CD14-positive monocyte (primary cell): Measurements from ENCODE around the gene TSPYL6. TPM values are rescaled to one million over a fixed set of nuclear protein-coding genes. Genes with fewer than 3 reads are reported as not detected.

Experiments used
- DNase-seq, 3 donors: peaks; one replicate each; pipeline ENCODE4 v3.0.0-alpha.2; 2011 to 2022
- H2AFZ ChIP-seq: 2 replicates; pipeline ENCODE4 v1.6.0; 2012; ENCODE audit warnings: mild to moderate bottlenecking, low read depth, low read length, inconsistent platforms; ENCODE audit not compliant: insufficient read depth, poor library complexity, severe bottlenecking
- H3K27ac ChIP-seq, 2 donors: 1 replicate in 1 of 2; 2 replicates in 1 of 2; pipeline ENCODE4 v1.5.1; 2012 to 2013; ENCODE audit warnings: low read length in 2 of 2, control low read depth in 1 of 2, inconsistent platforms in 1 of 2, low read depth in 1 of 2, mild to moderate bottlenecking in 1 of 2
- H3K27me3 ChIP-seq, 2 donors: one replicate each; pipeline versions ENCODE4 v1.6.0 to v1.6.1; 2011 to 2013; ENCODE audit warnings: low read length in 2 of 2; ENCODE audit not compliant: control insufficient read depth in 2 of 2, insufficient read depth in 2 of 2
- H3K36me3 ChIP-seq, 2 donors: replicated peaks in 1 of 2; 1 replicate in 1 of 2; 2 replicates in 1 of 2; pipeline versions ENCODE4 v1.5.1 to v1.6.1; 2012 to 2013; ENCODE audit warnings: low read length in 2 of 2, control low read depth in 1 of 2, inconsistent platforms in 1 of 2, mild to moderate bottlenecking in 1 of 2; ENCODE audit not compliant: insufficient read depth in 2 of 2, control insufficient read depth in 1 of 2
- H3K4me1 ChIP-seq, 2 donors: 1 replicate in 1 of 2; 2 replicates in 1 of 2; pipeline versions ENCODE4 v1.5.1 to v1.6.1; 2012 to 2013; ENCODE audit warnings: low read length in 2 of 2, control low read depth in 1 of 2, inconsistent platforms in 1 of 2, mild to moderate bottlenecking in 1 of 2, moderate library complexity in 1 of 2; ENCODE audit not compliant: insufficient read depth in 2 of 2, control insufficient read depth in 1 of 2
- H3K4me2 ChIP-seq: replicated peaks from 2 replicates; pipeline ENCODE3; 2012; ENCODE audit warnings: low read length, moderate library complexity, mild to moderate bottlenecking; ENCODE audit not compliant: poor library complexity, severe bottlenecking; ENCODE audit errors: extremely low read depth
- H3K4me3 ChIP-seq, 3 experiments: fragments of 200-600 bp in 1 of 3; sonication (generic) in 1 of 3; replicated peaks in 1 of 3; 1 replicate in 2 of 3; 2 replicates in 1 of 3; pipeline ENCODE4 v1.5.1; 2011 to 2013; ENCODE audit warnings: low read length in 3 of 3, mild to moderate bottlenecking in 3 of 3, control low read depth in 2 of 3, low read depth in 2 of 3, inconsistent platforms in 1 of 3, moderate library complexity in 1 of 3
- H3K79me2 ChIP-seq: 2 replicates; pipeline ENCODE4 v1.6.0; 2012; ENCODE audit warnings: mild to moderate bottlenecking, control low read depth, inconsistent platforms, low read length, moderate library complexity; ENCODE audit not compliant: insufficient read depth
- H3K9ac ChIP-seq: 2 replicates; pipeline ENCODE4 v1.6.0; 2017; ENCODE audit warnings: low read length, mild to moderate bottlenecking; ENCODE audit not compliant: insufficient read depth, poor library complexity, severe bottlenecking
- H3K9me3 ChIP-seq, 2 donors: replicated peaks in 1 of 2; 1 replicate in 1 of 2; 2 replicates in 1 of 2; pipeline versions ENCODE4 v1.5.1 to v1.6.1; 2012 to 2013; ENCODE audit warnings: low read length in 2 of 2, control low read depth in 1 of 2; ENCODE audit not compliant: control insufficient read depth in 1 of 2, insufficient read depth in 1 of 2
- H4K20me1 ChIP-seq: 2 replicates; pipeline ENCODE4 v1.6.0; 2012; ENCODE audit warnings: mild to moderate bottlenecking, low read length, control low read depth, moderate library complexity; ENCODE audit not compliant: insufficient read depth
- H3K27ac Mint-ChIP-seq, 7 donors: one replicate each; pipeline ENCODE4 v1.8.0; 2020; ENCODE audit warnings: mild to moderate bottlenecking in 7 of 7, mixed read lengths in 7 of 7, moderate library complexity in 6 of 7, inconsistent platforms in 2 of 7
- H3K27me3 Mint-ChIP-seq, 3 donors: one replicate each; pipeline ENCODE4 v1.8.0; 2021 to 2022; ENCODE audit warnings: low read depth in 3 of 3, mild to moderate bottlenecking in 3 of 3, mixed read lengths in 3 of 3, moderate library complexity in 3 of 3, inconsistent platforms in 1 of 3
- H3K36me3 Mint-ChIP-seq, 2 donors: one replicate each; pipeline ENCODE4 v1.8.0; 2020; ENCODE audit warnings: mixed read lengths in 2 of 2, inconsistent platforms in 1 of 2, mild to moderate bottlenecking in 1 of 2
- H3K4me1 Mint-ChIP-seq: one replicate; pipeline ENCODE4 v1.8.0; 2020; ENCODE audit warnings: mild to moderate bottlenecking, mixed read lengths
- H3K4me3 Mint-ChIP-seq, 2 donors: one replicate each; pipeline ENCODE4 v1.8.0; 2020; ENCODE audit warnings: mild to moderate bottlenecking in 2 of 2, mixed read lengths in 2 of 2, moderate library complexity in 1 of 2
- H3K9me3 Mint-ChIP-seq, 7 donors: one replicate each; pipeline ENCODE4 v1.8.0; 2020 to 2022; ENCODE audit warnings: mixed read lengths in 7 of 7, mild to moderate bottlenecking in 6 of 7, moderate library complexity in 6 of 7, inconsistent platforms in 2 of 7
- WGBS: methylation state at CpG from one replicate; pipeline ENCODE4 v1.1.5; 2013; ENCODE audit warnings: missing lambda C conversion rate; ENCODE audit not compliant: insufficient coverage; 5-methylcytosine and 5-hydroxymethylcytosine counted together
- intact Hi-C, 2 donors: fragments of 100-400 bp; cut with micrococcal nuclease; formaldehyde crosslinking; loops; one replicate each; pipeline versions ENCODE4 v1.15.0 to v1.15.1; 2023
- polyA plus RNA-seq, 3 donors: library from polyadenylated mRNA; depleted of rRNA in 1 of 3; unstranded in 2 of 3; stranded (reverse) in 1 of 3; fragments of 300-500 nt in 2 of 3; fragments of >200 nt in 1 of 3; fragmentation: Illumina TruSeq in 2 of 3; gene quantifications; 1 replicate in 2 of 3; 2 replicates in 1 of 3; pipeline ENCODE4 v1.2.3, GENCODE V29; 2012 to 2021
- TF ChIP-seq, protein P1 (sequence below): fragments of 200-600 bp; IDR thresholded peaks from one replicate; pipeline ENCODE4 v1.8.0; 2022; ENCODE audit warnings: antibody characterized with exemption, mild to moderate bottlenecking

Gene TSPYL6
- polyA plus RNA-seq, 3 donors: not detected

DNA sequence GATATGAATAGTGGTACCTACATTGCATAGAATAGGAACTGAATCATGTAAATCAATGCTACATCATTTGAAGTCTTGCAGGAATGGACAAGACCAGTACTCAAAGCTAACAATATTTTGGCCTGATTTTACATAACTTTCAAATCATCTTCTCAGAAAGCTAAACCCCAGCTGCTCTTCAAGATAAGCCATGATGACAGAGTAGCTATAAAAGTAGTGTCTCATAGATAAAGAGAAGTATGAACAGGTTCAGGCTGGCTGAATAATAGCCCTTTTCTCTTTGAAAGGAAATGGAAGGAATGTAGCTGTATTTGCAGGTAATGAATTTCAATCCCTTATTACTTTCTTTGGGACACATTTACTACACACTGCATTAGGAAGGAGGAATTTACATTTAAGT, 28.2 kb downstream of the TSPYL6 start:
- no peaks in the 10 kb centered on the region for H3K36me3 ChIP-seq
- no peaks in the 10 kb centered on the region for H3K27me3 ChIP-seq
- no peak overlapping the region for H3K9ac ChIP-seq
- intact Hi-C loops: no loop called here
- peaks cover 5 to 15% (median 8%) of the 10 kb centered on the region in 7 donors for H3K9me3 Mint-ChIP-seq
- DNase-seq: no peak
- H3K9me3 ChIP-seq: peaks cover 0 to 8% of the 10 kb centered on the region in 2 donors
- no peaks in the 10 kb centered on the region for H3K4me1 Mint-ChIP-seq
- no peaks in the 10 kb centered on the region for H3K79me2 ChIP-seq
- no peaks in the 10 kb centered on the region for H3K4me1 ChIP-seq
- H3K36me3 Mint-ChIP-seq: no peaks in the 10 kb centered on the region
- TF ChIP-seq, protein P1, sequence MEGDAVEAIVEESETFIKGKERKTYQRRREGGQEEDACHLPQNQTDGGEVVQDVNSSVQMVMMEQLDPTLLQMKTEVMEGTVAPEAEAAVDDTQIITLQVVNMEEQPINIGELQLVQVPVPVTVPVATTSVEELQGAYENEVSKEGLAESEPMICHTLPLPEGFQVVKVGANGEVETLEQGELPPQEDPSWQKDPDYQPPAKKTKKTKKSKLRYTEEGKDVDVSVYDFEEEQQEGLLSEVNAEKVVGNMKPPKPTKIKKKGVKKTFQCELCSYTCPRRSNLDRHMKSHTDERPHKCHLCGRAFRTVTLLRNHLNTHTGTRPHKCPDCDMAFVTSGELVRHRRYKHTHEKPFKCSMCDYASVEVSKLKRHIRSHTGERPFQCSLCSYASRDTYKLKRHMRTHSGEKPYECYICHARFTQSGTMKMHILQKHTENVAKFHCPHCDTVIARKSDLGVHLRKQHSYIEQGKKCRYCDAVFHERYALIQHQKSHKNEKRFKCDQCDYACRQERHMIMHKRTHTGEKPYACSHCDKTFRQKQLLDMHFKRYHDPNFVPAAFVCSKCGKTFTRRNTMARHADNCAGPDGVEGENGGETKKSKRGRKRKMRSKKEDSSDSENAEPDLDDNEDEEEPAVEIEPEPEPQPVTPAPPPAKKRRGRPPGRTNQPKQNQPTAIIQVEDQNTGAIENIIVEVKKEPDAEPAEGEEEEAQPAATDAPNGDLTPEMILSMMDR: no peak
- H2AFZ ChIP-seq: no peak overlapping the region
- no peaks in the 10 kb centered on the region for H4K20me1 ChIP-seq
- H3K27me3 Mint-ChIP-seq: no peaks in the 10 kb centered on the region
- H3K27ac ChIP-seq: no peak overlapping the region
- H3K4me3 Mint-ChIP-seq: no peak overlapping the region
- H3K4me3 ChIP-seq: no peak overlapping the region
- H3K4me2 ChIP-seq: no peak overlapping the region
- no peak overlapping the region for H3K27ac Mint-ChIP-seq

DNA sequence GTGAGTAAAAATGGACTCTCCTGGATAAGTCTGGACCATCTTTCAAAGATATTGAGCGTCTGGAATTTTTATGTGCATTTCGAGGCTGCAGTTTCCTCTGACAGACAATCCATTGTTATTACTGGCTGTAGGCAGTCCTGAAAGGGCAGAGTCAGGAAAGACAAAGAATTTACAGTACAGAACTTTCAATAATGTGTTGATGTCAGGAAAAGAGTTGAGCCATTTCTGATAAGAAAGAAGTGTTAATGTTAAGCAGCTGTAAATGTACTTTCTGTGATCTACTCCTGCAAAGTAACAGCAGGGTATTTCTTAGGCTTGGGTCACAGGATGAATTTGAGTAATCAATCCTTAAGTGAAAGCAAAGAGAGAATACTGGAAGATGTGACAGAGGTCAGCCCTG, 29.8 kb downstream of the TSPYL6 start:
- no peak overlapping the region for H3K4me3 Mint-ChIP-seq
- H3K9me3 Mint-ChIP-seq: peaks cover 0 to 11% (median 5%) of the 10 kb centered on the region in 7 donors
- no peak overlapping the region for H3K27ac Mint-ChIP-seq
- no peaks in the 10 kb centered on the region for H3K27me3 ChIP-seq
- no peaks in the 10 kb centered on the region for H3K9me3 ChIP-seq
- no peaks in the 10 kb centered on the region for H3K79me2 ChIP-seq
- intact Hi-C loops: no loop called here
- no peak for DNase-seq
- no peaks in the 10 kb centered on the region for H3K4me1 ChIP-seq
- H3K4me1 Mint-ChIP-seq: no peaks in the 10 kb centered on the region
- H3K36me3 Mint-ChIP-seq: no peaks in the 10 kb centered on the region
- no peak overlapping the region for H3K27ac ChIP-seq
- H4K20me1 ChIP-seq: no peaks in the 10 kb centered on the region
- TF ChIP-seq, protein P1: no peak
- H3K27me3 Mint-ChIP-seq: no peaks in the 10 kb centered on the region
- no peaks in the 10 kb centered on the region for H3K36me3 ChIP-seq
- no peak overlapping the region for H3K4me2 ChIP-seq
- no CpG with 5 or more reads among the region's 2 CpGs for WGBS
- H3K9ac ChIP-seq: no peak overlapping the region
- no peak overlapping the region for H3K4me3 ChIP-seq
- no peak overlapping the region for H2AFZ ChIP-seq
